Keratinocyte (primary cell): Measurements from ENCODE around the gene SMARCD2. TPM values are rescaled to one million over a fixed set of nuclear protein-coding genes. Genes with fewer than 3 reads are reported as not detected.

ENCODE experiments used
- DNase-seq: peaks from one replicate; pipeline ENCODE4 v3.0.0-alpha.2; 2011; ENCODE audit warnings: low read depth, missing footprints, low spot score
- FAIRE-seq: peaks from 2 replicates; lab custom pipeline; 2011; peaks lifted over from hg19 to GRCh38; lab: Jason Lieb, UNC
- H2AFZ ChIP-seq: 2 replicates; pipeline ENCODE4 v1.6.0; 2012; ENCODE audit warnings: low read length, control low read depth, inconsistent platforms; ENCODE audit not compliant: control insufficient read depth
- H3K27ac ChIP-seq: 2 replicates; pipeline ENCODE4 v1.5.1; 2011; ENCODE audit warnings: low read length; ENCODE audit not compliant: control insufficient read depth, insufficient read depth
- H3K27me3 ChIP-seq: 3 replicates; pipeline ENCODE4 v1.6.0; 2011; ENCODE audit warnings: low read length; ENCODE audit not compliant: control insufficient read depth, insufficient read depth; ENCODE audit errors: extremely low read depth
- H3K36me3 ChIP-seq, 2 experiments: 2 replicates in 1 of 2; 3 replicates in 1 of 2; pipeline ENCODE4 v1.5.1; 2011; ENCODE audit warnings: low read length in 2 of 2, mild to moderate bottlenecking in 1 of 2; ENCODE audit not compliant: control insufficient read depth in 2 of 2, insufficient read depth in 2 of 2; ENCODE audit errors: extremely low read depth in 1 of 2
- H3K4me1 ChIP-seq: 3 replicates; pipeline ENCODE4 v1.5.1; 2011; ENCODE audit warnings: low read length; ENCODE audit not compliant: control insufficient read depth, insufficient read depth; ENCODE audit errors: extremely low read depth
- H3K4me2 ChIP-seq: 3 replicates; pipeline ENCODE4 v1.6.0; 2011; ENCODE audit warnings: low read depth, low read length; ENCODE audit not compliant: control insufficient read depth, insufficient read depth; ENCODE audit errors: extremely low read depth
- H3K4me3 ChIP-seq, 3 experiments: fragments of 200-600 bp in 1 of 3; sonication (generic) in 1 of 3; 2 replicates in 2 of 3; 3 replicates in 1 of 3; pipeline ENCODE4 v1.5.1; 2011 to 2016; ENCODE audit warnings: low read length in 3 of 3, mild to moderate bottlenecking in 3 of 3, control low read depth in 2 of 3, inconsistent platforms in 1 of 3, low read depth in 1 of 3, mixed read lengths in 1 of 3, mixed run types in 1 of 3, moderate library complexity in 1 of 3; ENCODE audit not compliant: control insufficient read depth in 2 of 3, insufficient read depth in 2 of 3; ENCODE audit errors: extremely low read depth in 1 of 3
- H3K79me2 ChIP-seq: 2 replicates; pipeline ENCODE4 v1.6.0; 2012; ENCODE audit warnings: low read length; ENCODE audit not compliant: control insufficient read depth, insufficient read depth
- H3K9ac ChIP-seq: 3 replicates; pipeline ENCODE4 v1.6.0; 2011; ENCODE audit warnings: low read length; ENCODE audit not compliant: control insufficient read depth, insufficient read depth; ENCODE audit errors: extremely low read depth
- H3K9me1 ChIP-seq: 3 replicates; pipeline ENCODE4 v1.6.0; 2011; ENCODE audit warnings: low read length; ENCODE audit not compliant: control insufficient read depth, insufficient read depth; ENCODE audit errors: extremely low read depth
- H3K9me3 ChIP-seq: 2 replicates; pipeline ENCODE4 v1.5.1; 2012; ENCODE audit warnings: low read depth, low read length; ENCODE audit not compliant: control insufficient read depth
- H4K20me1 ChIP-seq: 3 replicates; pipeline ENCODE4 v1.6.0; 2011; ENCODE audit warnings: low read length; ENCODE audit not compliant: control insufficient read depth, insufficient read depth; ENCODE audit errors: extremely low read depth
- CTCF ChIP-seq, 3 experiments: IDR thresholded peaks in 1 of 3; conservative IDR thresholded peaks in 1 of 3; optimal IDR thresholded peaks in 1 of 3; 2 replicates in 2 of 3; 3 replicates in 1 of 3; pipeline versions ENCODE3 to v1.5.1; 2011; ENCODE audit warnings: low read length in 3 of 3, mild to moderate bottlenecking in 3 of 3, moderate library complexity in 2 of 3, control low read depth in 1 of 3, inconsistent platforms in 1 of 3; ENCODE audit not compliant: insufficient read depth in 2 of 3; ENCODE audit errors: extremely low read depth in 1 of 3
- EZH2 ChIP-seq: IDR thresholded peaks from one replicate; pipeline ENCODE4 v1.6.1; 2012; ENCODE audit warnings: inconsistent platforms, mild to moderate bottlenecking, low read length, moderate library complexity
- dilution Hi-C: fragments of 300-500 bp; cut with MboI; formaldehyde crosslinking; loops from one replicate; pipeline ENCODE4 v1.7.0; 2020; ENCODE audit warnings: low sequenced_read_pairs; ENCODE audit not compliant: extremely low pct_ligation_motif_present
- polyA plus RNA-seq, 5 experiments: library from polyadenylated mRNA; depleted of rRNA in 3 of 5; stranded (reverse) in 3 of 5; stranded (forward) in 1 of 5; unstranded in 1 of 5; fragments of >200 nt; gene quantifications; 1 replicate in 1 of 5; 2 replicates in 3 of 5; 3 replicates in 1 of 5; pipeline versions ENCODE4 v1.2.1 to v1.2.3, GENCODE V29; 2011 to 2012; ENCODE audit warnings: missing spikeins in 2 of 5, low read depth in 1 of 5, low replicate concordance in 1 of 5
- small RNA-seq, 3 experiments: library from RNA; depleted of rRNA; stranded (forward); fragments of <200 nt; gene quantifications; one replicate each; pipeline ENCODE3, GENCODE V24; 2012; ENCODE audit warnings: low read depth in 3 of 3, low replicate concordance in 1 of 3; ENCODE audit not compliant: insufficient read length in 3 of 3

Gene SMARCD2
- polyA plus RNA-seq, 1 donor (not counting 4 experiments of a cell fraction or from before 2014, with no cell fraction given) = 86.3 TPM

- Histone ChIP-seq H2AFZ (no peak overlapping the region), H3K9me3 (no peaks in the 10 kb centered on the region), H4K20me1 (peaks cover 6% of the 10 kb centered on the region), H3K9me1 (no peaks in the 10 kb centered on the region), H3K27me3 (no peaks in the 10 kb centered on the region), H3K9ac (peak overlapping the region; percentile 73), H3K4me3 (no peak overlapping the region), H3K36me3 (peaks cover 11 to 20% of the 10 kb centered on the region in 2 experiments), H3K4me2 (peak overlapping the region; percentile 54), H3K4me1 (peaks cover 54% of the 10 kb centered on the region), H3K79me2 (peaks cover 82% of the 10 kb centered on the region), H3K27ac (peak overlapping the region; percentile 97)
- TF ChIP-seq EZH2 = no peak
- TF ChIP-seq CTCF (optimal IDR thresholded peaks at IDR 0.05 in 1 of 3, IDR thresholded peaks at IDR 0.05 in 1 of 3, conservative IDR thresholded peaks at IDR 0.05 in 1 of 3; ENCODE audit: extremely low read depth in 1 of 3, insufficient read depth in 2 of 3, low read length in 3 of 3) = no peak
- dilution Hi-C loops = no loop called here
- FAIRE-seq = peak; percentile 60
- no peak for DNase-seq
These were observed 56.9 kb downstream of the SMARCD2 start for GRCh38 chr17:63785556-63785955.

- no peak for FAIRE-seq
- dilution Hi-C loops = loop anchor here (5.0 kb wide), 1 partner anchor 34 kb away; no protein-coding TSS in a partner anchor
- Histone ChIP-seq H3K9me3 (no peaks in the 10 kb centered on the region), H3K9me1 (no peaks in the 10 kb centered on the region), H3K36me3 (peaks cover 8 to 24% of the 10 kb centered on the region in 2 experiments), H3K9ac (no peak overlapping the region), H3K4me1 (peaks cover 65% of the 10 kb centered on the region), H3K79me2 (peaks cover 82% of the 10 kb centered on the region), H3K4me3 (no peak overlapping the region), H4K20me1 (peaks cover 6% of the 10 kb centered on the region), H3K27me3 (no peaks in the 10 kb centered on the region), H3K27ac (peak overlapping the region; percentile 97), H3K4me2 (no peak overlapping the region), H2AFZ (no peak overlapping the region)
- TF ChIP-seq EZH2 (no peak), CTCF (optimal IDR thresholded peaks at IDR 0.05 in 1 of 3, IDR thresholded peaks at IDR 0.05 in 1 of 3, conservative IDR thresholded peaks at IDR 0.05 in 1 of 3; ENCODE audit: extremely low read depth in 1 of 3, insufficient read depth in 2 of 3, low read length in 3 of 3) (no peak)
- DNase-seq = no peak
These were observed 59.0 kb downstream of the SMARCD2 start for GRCh38 chr17:63783522-63783921.

Small RNA genes within 50 kb of the gene (small RNA-seq; reads per million reads assigned to genes)
- gene AC040958.1 = 0 reads per million in 3 experiments

Other genes starting within 250 kb of the SMARCD2 start
- gene TACO1, start 241.8 kb downstream of the SMARCD2 start, polyA plus RNA-seq = 17.8 to 27.2 TPM (median 23.5 TPM) in 3 replicates
- 9.8 to 10.2 TPM (median 10.0 TPM) in 3 replicates for gene MAP3K3, start 220.3 kb downstream of the SMARCD2 start, polyA plus RNA-seq
- gene LIMD2, start 142.6 kb downstream of the SMARCD2 start, polyA plus RNA-seq = 1.6 to 3.5 TPM (median 3.3 TPM) in 3 replicates
- gene STRADA, start 100.9 kb downstream of the SMARCD2 start, polyA plus RNA-seq = 25.9 to 29.0 TPM (median 26.3 TPM) in 3 replicates
- 56.5 to 86.4 TPM (median 73.6 TPM) in 3 replicates for gene CCDC47, start 69.1 kb downstream of the SMARCD2 start, polyA plus RNA-seq
- gene DDX42, start 68.5 kb downstream of the SMARCD2 start, polyA plus RNA-seq = 74.8 to 116 TPM (median 86.2 TPM) in 3 replicates
- 111 to 208 TPM (median 141 TPM) in 3 replicates for gene PSMC5, start 15.3 kb downstream of the SMARCD2 start, polyA plus RNA-seq
- gene FTSJ3, start 15.0 kb downstream of the SMARCD2 start, polyA plus RNA-seq = 35.4 to 48.5 TPM (median 43.7 TPM) in 3 replicates
- not detected in 3 replicates for gene CSH2, start 31.0 kb upstream of the SMARCD2 start, polyA plus RNA-seq
- gene GH2, start 39.3 kb upstream of the SMARCD2 start, polyA plus RNA-seq = not detected in 3 replicates
- gene CSH1, start 53.9 kb upstream of the SMARCD2 start, polyA plus RNA-seq = not detected in 3 replicates
- gene CSHL1, start 68.6 kb upstream of the SMARCD2 start, polyA plus RNA-seq = not detected in 3 replicates
- not detected in 3 replicates for gene GH1, start 76.2 kb upstream of the SMARCD2 start, polyA plus RNA-seq
- gene CD79B, start 89.6 kb upstream of the SMARCD2 start, polyA plus RNA-seq = 0.07 to 0.24 TPM (median 0.08 TPM) in 3 replicates
- gene SCN4A, start 130.2 kb upstream of the SMARCD2 start, polyA plus RNA-seq = not detected in 3 replicates
- 0.01 TPM in 1 of 3 replicates, not detected in the others for gene PRR29, start 155.7 kb upstream of the SMARCD2 start, polyA plus RNA-seq
- 0.09 to 0.21 TPM (median 0.16 TPM) in 3 replicates for gene ICAM2, start 177.9 kb upstream of the SMARCD2 start, polyA plus RNA-seq